Raji (cell line): ENCODE measurements around the gene CYB5R4.

Experiments
- POLR2A ChIP-seq: IDR thresholded peaks from 2 replicates; pipeline ENCODE4 v1.6.1; 2011; ENCODE audit warnings: low read depth, low read length, control low read depth; ENCODE audit not compliant: insufficient read depth

CYB5R4 gene

GRCh38 chr6:83854001-83854501, 5.4 kb upstream of the CYB5R4 start:
- no peak for TF ChIP-seq POLR2A

- no peak for TF ChIP-seq POLR2A
Measured at GRCh38 chr6:83854766-83855165, 4.7 kb upstream of the CYB5R4 start.

DNA sequence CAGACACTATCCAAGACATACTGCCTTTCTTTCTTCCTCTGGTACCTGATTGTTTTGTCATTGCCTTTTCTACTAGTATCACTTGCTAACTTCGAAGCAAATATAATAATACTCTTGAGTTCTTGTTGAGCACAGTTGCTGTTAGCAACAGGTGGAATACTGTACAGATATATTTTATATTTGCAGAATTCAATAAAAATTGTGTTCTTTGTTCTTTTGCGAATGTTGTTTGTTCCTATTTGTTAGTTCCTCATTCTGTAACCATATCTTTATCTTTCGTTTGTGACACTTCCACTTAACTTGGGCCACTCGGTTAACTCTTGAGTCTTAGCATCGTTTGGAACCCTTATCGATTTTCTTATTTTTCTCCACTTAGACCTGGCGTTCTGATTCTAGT, 868 bp downstream of the CYB5R4 start:
- TF ChIP-seq POLR2A, result no peak

- no peak for TF ChIP-seq POLR2A
Measured at GRCh38 chr6:83860782-83861495, 1.4 kb downstream of the CYB5R4 start.

GRCh38 chr6:83862776-83863471, 3.4 kb downstream of the CYB5R4 start:
- no peak for TF ChIP-seq POLR2A

DNA sequence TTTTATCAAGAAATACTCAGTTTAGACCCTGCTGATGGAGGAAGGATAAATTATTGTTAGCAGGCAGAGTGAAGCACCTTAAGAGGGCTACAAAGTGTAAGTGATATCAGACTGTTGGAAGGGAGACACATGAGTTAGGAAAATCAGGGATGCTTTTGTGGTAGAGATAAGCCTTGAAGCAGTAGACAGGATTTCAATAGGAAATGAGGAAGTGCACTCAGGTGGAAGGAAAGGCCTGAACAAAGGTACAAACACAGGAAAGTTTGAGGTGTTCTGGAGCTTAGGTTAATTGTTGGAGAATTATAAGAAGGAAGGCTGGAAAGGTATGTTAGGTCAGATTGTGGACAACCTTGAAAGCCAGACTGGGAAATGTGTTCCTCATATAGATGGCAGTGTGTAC, 7.6 kb downstream of the CYB5R4 start:
- TF ChIP-seq POLR2A, result no peak

- no peak for TF ChIP-seq POLR2A
Measured at GRCh38 chr6:83867527-83868161, 8.2 kb downstream of the CYB5R4 start.

DNA sequence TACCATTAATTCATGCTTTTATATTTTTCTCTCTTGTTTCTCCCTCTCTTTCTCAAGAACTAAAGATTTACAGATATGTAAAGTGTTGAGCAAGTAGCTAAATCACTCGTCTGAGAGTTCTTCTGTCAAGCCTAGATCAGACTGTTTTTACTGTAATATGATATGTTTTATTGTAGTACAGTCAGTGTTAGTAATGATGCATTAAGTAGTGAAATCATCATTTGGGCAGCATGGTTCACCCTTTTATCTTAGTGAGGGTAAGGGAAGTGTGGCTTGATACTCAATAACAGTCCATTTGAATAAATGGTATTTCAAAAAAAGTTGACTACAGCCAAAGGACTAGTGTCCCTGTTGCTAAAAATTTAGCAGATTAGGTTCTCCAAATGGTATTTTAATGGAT, 9.2 kb downstream of the CYB5R4 start:
- TF ChIP-seq POLR2A, result no peak

GRCh38 chr6:83870649-83871048, 11.2 kb downstream of the CYB5R4 start:
- TF ChIP-seq POLR2A, result no peak

DNA sequence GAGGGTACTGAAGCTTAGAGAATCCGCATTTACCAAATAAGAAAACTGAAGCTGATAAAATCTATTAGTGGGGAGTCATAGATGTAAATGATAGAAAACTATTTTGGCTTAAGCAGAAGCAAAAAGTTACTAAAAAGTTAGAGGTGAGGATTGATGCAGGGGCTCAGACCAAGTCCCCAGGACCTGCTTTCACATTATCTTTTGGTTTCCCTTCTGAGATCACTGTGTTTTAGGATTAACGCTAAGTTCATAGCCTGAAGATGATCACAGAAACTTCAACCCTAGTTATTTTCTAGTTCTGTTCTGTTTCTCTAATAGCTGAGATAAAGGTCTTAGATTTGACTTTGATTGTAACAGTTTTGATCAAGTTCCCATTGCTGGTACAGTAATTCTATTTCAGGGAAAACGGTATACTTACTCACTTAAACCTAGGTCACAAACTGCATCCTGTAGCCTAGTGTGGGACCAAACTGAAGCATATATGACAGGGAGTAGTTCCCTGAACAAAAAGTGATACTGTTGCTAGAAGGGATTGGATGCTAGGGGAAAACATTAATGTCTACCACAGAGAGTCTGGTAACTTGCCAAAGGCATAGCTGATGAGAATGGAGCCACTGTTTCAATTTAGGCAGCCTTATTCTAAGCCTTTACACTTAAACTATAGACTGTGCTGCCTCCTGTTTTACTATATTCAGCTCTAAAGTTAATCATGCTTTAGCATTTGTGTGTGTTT, 13.1 kb downstream of the CYB5R4 start:
- TF ChIP-seq POLR2A, result no peak

- TF ChIP-seq POLR2A, result no peak
Measured at GRCh38 chr6:83873869-83874268, 14.4 kb downstream of the CYB5R4 start.

- no peak for TF ChIP-seq POLR2A
Measured at GRCh38 chr6:83875843-83876242, 16.4 kb downstream of the CYB5R4 start.

GRCh38 chr6:83878902-83879644, 19.6 kb downstream of the CYB5R4 start:
- no peak for TF ChIP-seq POLR2A

DNA sequence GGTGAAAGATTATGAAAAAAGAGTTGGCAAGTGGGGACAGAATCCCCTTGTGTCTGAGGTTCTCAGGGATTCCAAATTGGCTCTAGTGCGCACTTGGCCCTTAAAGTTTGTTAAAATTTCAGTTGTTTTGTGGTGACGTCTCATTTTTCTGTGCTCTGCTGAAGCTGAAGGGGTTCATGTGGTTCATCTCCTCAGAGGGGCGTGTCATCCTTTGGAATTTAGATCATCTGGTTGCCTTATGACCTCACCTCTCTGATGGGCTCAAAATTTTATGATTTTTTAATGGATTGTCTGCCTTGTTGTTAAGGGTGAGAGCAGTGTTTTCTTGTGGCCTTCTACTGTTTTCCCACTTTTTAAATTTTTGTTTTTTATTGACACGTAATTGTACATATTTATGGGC, 20.3 kb downstream of the CYB5R4 start:
- no peak for TF ChIP-seq POLR2A

- TF ChIP-seq POLR2A, result no peak
Measured at GRCh38 chr6:83883240-83883639, 23.8 kb downstream of the CYB5R4 start.
